ENCODE results near the gene WDFY1.
"Not testable (repeated sequence)": the region's sequence is repeated elsewhere in the genome, so short reads cannot be mapped to it uniquely, and the experiment has no call there.

WDFY1 gene

DNA sequence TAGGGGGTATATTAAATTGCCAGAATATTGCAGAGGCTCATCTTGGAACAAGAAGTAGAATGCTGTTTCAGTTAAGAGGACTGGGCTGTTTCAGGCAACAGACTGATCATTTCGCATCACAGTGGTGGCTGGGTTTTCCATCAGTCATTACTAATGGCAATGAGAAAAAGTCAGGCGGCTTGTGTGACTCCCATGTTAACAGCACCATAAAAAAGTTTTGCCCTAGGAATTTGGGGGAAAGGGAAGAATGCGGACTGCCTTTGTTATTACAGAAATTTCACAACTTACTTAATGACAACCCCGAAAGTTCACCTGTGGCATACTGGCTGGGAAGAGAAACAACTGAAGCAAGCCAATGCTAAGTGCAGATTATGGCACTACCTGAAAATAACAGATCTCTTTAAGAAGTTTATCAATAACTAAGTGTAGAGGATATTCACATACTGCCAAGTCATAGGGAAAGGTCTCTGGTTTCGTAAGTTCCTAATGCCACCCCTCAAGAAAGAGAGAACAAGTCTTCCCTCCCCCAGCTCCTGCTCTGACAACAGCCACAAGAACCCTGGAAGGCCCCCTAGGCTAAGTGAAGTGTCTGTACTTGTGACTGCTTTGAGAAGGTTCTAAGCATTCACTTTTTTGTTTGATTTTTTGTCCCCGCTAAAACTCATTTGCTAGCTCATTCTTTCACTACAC is 67.3 kb downstream of the WDFY1 start:
- TF ChIP-seq, protein P1, sequence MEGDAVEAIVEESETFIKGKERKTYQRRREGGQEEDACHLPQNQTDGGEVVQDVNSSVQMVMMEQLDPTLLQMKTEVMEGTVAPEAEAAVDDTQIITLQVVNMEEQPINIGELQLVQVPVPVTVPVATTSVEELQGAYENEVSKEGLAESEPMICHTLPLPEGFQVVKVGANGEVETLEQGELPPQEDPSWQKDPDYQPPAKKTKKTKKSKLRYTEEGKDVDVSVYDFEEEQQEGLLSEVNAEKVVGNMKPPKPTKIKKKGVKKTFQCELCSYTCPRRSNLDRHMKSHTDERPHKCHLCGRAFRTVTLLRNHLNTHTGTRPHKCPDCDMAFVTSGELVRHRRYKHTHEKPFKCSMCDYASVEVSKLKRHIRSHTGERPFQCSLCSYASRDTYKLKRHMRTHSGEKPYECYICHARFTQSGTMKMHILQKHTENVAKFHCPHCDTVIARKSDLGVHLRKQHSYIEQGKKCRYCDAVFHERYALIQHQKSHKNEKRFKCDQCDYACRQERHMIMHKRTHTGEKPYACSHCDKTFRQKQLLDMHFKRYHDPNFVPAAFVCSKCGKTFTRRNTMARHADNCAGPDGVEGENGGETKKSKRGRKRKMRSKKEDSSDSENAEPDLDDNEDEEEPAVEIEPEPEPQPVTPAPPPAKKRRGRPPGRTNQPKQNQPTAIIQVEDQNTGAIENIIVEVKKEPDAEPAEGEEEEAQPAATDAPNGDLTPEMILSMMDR (conservative IDR thresholded peaks at IDR 0.05) = no peak
- H3K27ac ChIP-seq = no peak overlapping the region

DNA sequence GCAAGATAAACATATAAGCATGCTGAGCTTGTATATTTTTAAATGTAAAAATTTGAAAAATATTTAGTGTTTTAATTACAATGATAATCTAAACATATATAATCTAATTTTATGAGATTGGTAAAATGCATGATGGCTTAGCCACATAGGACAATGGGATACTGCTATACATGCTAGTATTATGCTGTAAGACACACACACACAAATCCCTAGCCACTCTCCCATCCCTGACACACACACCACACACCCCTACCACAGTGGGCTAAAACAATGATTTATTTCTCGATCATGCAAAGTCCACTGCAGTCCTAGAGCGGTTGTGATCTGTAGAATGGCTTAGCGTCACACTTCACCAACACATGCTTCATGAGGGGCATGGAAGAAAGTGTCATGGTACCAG is 71.5 kb downstream of the WDFY1 start:
- TF ChIP-seq, protein P1 (conservative IDR thresholded peaks at IDR 0.05) = no peak
- H3K27ac ChIP-seq = no peak overlapping the region

GRCh38 chr2:223872772-223873171 is 72.4 kb downstream of the WDFY1 start:
- H3K27ac ChIP-seq = not testable (repeated sequence)

DNA sequence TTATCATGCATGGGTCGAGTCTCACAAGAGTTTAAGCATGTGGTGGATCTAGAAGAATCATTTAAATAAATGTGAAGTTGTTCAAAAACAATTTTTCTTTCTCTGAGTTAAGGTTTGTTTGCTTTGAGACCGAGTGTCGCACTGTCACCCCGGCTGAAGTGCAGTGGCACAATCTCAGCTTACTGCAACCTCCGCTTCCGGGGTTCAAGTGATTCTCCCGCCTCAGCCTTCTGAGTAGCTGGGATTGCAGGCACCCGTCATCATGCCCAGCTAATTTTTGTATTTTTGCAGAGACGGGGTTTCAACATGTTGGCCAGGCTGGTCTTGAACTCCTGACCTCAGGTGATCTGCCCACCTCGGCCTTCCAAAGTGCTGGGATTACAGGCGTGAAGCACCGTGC is 73.5 kb downstream of the WDFY1 start:
- not testable (repeated sequence) for H3K27ac ChIP-seq

GRCh38 chr2:223870840-223871611 is 74.1 kb downstream of the WDFY1 start:
- TF ChIP-seq, protein P1 (conservative IDR thresholded peaks at IDR 0.05) = no peak
- H3K27ac ChIP-seq = no peak overlapping the region

- H3K27ac ChIP-seq = no peak overlapping the region
- TF ChIP-seq, protein P1 (conservative IDR thresholded peaks at IDR 0.05) = no peak
Measured at GRCh38 chr2:223868005-223868404, 77.1 kb downstream of the WDFY1 start.

DNA sequence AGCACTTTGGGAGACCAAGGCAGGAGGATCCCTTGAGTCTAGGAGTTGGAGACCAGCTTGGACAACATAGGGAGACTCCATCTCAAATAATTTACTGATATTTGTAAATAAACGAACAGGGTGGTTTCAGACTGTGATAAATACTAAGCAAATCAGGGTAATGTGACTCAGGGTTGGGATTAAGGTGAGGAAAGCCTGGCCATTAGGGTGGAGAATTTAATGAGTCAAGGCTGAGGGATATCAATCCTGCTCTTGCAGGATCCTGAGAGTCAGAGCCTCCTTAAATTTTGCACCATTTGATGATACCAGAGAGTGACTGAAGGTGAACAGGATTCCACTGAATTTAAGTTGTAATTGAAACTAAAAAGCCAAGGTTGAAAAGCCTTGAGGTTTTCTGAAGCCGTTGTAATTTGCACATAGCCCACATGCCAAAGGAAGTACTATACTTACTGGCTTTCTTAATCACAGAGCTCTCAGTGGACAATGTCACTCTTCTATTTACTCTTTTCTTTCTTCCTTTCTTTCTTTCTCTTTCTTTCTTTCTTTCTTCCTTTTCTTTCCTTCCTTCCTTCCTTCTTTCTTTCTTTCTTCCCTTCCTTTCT is 79.1 kb downstream of the WDFY1 start:
- H3K27ac ChIP-seq = no peak overlapping the region
- TF ChIP-seq, protein P1 (conservative IDR thresholded peaks at IDR 0.05) = no peak

DNA sequence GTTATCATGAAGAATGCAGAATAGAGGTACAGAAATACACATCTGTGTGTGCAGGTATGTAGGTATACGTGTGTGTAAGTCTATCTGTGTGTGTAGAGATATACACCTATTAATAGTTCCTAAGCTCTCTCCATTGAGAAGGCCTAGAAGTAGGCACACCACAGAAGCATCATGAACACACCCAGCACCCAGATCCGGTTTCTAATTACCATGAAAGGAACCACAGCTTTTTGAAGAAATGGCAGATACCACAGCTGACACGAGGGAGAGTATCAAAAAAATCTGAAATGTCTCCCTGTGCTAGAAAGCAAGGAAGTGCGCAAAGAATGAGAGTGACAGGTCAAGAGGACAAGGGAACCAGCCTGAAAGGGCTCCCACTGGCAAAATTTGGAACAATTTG is 80.0 kb downstream of the WDFY1 start:
- TF ChIP-seq, protein P1 (conservative IDR thresholded peaks at IDR 0.05) = no peak
- no peak overlapping the region for H3K27ac ChIP-seq
